ENCODE results near the gene OVOL1. TPM values are rescaled to one million over a fixed set of nuclear protein-coding genes. Genes with fewer than 3 reads are reported as not detected.

OVOL1 gene
- total and polyA plus RNA-seq, 12 donors = 0.07 TPM; not detected in 11

GRCh38 chr11:65778431-65778900, 8.4 kb upstream of the OVOL1 start:
- DNase-seq = peak in 2 of 7 donors; percentile 14 to 49
- Histone ChIP-seq H3K4me1 (replicated peaks in 1 of 2) (peaks cover 8 to 15% of the 10 kb centered on the region in 2 donors), H3K9me3 (replicated peaks in 1 of 3) (no peaks in the 10 kb centered on the region), H3K4me3 (no peak overlapping the region), H3K27ac (no peak overlapping the region), H3K27me3 (no peaks in the 10 kb centered on the region), H3K36me3 (replicated peaks in 1 of 2) (peaks cover 0 to 18% of the 10 kb centered on the region in 2 donors)
- intact Hi-C loops (cut with DNase I) = no loop called here
- TF ChIP-seq POLR2A (IDR thresholded peaks at IDR 0.05) (no peak), CTCF (IDR thresholded peaks at IDR 0.05) (no peak)
- WGBS, 4 donors = 96 to 100% (median 97%) methylated on average over 1 to 20 of the region's 20 CpGs

GRCh38 chr11:65778901-65779668, 7.8 kb upstream of the OVOL1 start:
- Histone ChIP-seq H3K4me1 (replicated peaks in 1 of 2) (peaks cover 8 to 15% of the 10 kb centered on the region in 2 donors), H3K36me3 (replicated peaks in 1 of 2) (peaks cover 0 to 18% of the 10 kb centered on the region in 2 donors), H3K27me3 (no peaks in the 10 kb centered on the region), H3K9me3 (replicated peaks in 1 of 3) (no peaks in the 10 kb centered on the region), H3K27ac (no peak overlapping the region), H3K4me3 (peak overlapping the region in 1 of 4 donors; percentile 87)
- intact Hi-C loops (cut with DNase I) = no loop called here
- WGBS, 4 donors = 94 to 96% (median 95%) methylated on average over 4 to 25 of the region's 25 CpGs
- peak in 1 of 7 donors; percentile 47 for DNase-seq
- TF ChIP-seq POLR2A (IDR thresholded peaks at IDR 0.05) (no peak), CTCF (IDR thresholded peaks at IDR 0.05) (no peak)

GRCh38 chr11:65779669-65779918, 7.3 kb upstream of the OVOL1 start:
- WGBS, 4 donors = 80 to 96% (median 80%) methylated on average over 7 to 12 of the region's 12 CpGs

More at GRCh38 chr11:65779669-65779918, 7.3 kb upstream of the OVOL1 start:
- Histone ChIP-seq H3K4me1 (replicated peaks in 1 of 2) (peaks cover 8 to 15% of the 10 kb centered on the region in 2 donors), H3K27me3 (no peaks in the 10 kb centered on the region), H3K27ac (peak overlapping the region in 2 of 5 donors; percentile 71 to 75), H3K36me3 (replicated peaks in 1 of 2) (peaks cover 0 to 18% of the 10 kb centered on the region in 2 donors), H3K4me3 (peak overlapping the region in 2 of 4 donors; percentile 59 to 87), H3K9me3 (replicated peaks in 1 of 3) (no peaks in the 10 kb centered on the region)
- TF ChIP-seq POLR2A (IDR thresholded peaks at IDR 0.05) (no peak), CTCF (IDR thresholded peaks at IDR 0.05) (no peak)
- DNase-seq = no peak
- intact Hi-C loops (cut with DNase I) = no loop called here

Measured in adrenal gland (tissue), 12 donors.